ENCODE data around the gene LLGL2.

The LLGL2 gene

GRCh38 chr17:75525806-75526554, 483 bp downstream of the LLGL2 start:
- DNase-seq, result no peak

- DNase-seq, result no peak
Observed at GRCh38 chr17:75526555-75527270, 1.2 kb downstream of the LLGL2 start.

- no peak for DNase-seq
Observed at GRCh38 chr17:75530837-75531720, 5.6 kb downstream of the LLGL2 start.

- DNase-seq, result no peak
Observed at GRCh38 chr17:75531721-75532072, 6.2 kb downstream of the LLGL2 start.

GRCh38 chr17:75535119-75535537, 9.6 kb downstream of the LLGL2 start:
- DNase-seq, result no peak

- DNase-seq, result no peak
Observed at GRCh38 chr17:75535871-75536270, 10.4 kb downstream of the LLGL2 start.

GRCh38 chr17:75536366-75536765, 10.9 kb downstream of the LLGL2 start:
- no peak for DNase-seq

GRCh38 chr17:75539967-75540729, 14.7 kb downstream of the LLGL2 start:
- no peak for DNase-seq

- DNase-seq, result no peak
Observed at GRCh38 chr17:75540923-75541503, 15.5 kb downstream of the LLGL2 start.

GRCh38 chr17:75542229-75542628, 16.7 kb downstream of the LLGL2 start:
- no peak for DNase-seq

- DNase-seq, result no peak
Observed at GRCh38 chr17:75542728-75543336, 17.3 kb downstream of the LLGL2 start.

GRCh38 chr17:75544250-75544649, 18.8 kb downstream of the LLGL2 start:
- no peak for DNase-seq

GRCh38 chr17:75546181-75546580, 20.7 kb downstream of the LLGL2 start:
- DNase-seq, result no peak

- DNase-seq, result no peak
Observed at GRCh38 chr17:75547091-75547490, 21.6 kb downstream of the LLGL2 start.

- DNase-seq, result no peak
Observed at GRCh38 chr17:75548813-75549212, 23.3 kb downstream of the LLGL2 start.

- peak; percentile 88 for DNase-seq
Observed at GRCh38 chr17:75549246-75550138, 24.0 kb downstream of the LLGL2 start.

GRCh38 chr17:75550139-75550465, 24.6 kb downstream of the LLGL2 start:
- DNase-seq, result peak; percentile 47

GRCh38 chr17:75551266-75551665, 25.8 kb downstream of the LLGL2 start:
- DNase-seq, result no peak

- DNase-seq, result no peak
Observed at GRCh38 chr17:75552425-75553294, 27.2 kb downstream of the LLGL2 start.
